ENCODE results near the gene HS3ST4. TPM values are rescaled to one million over a fixed set of nuclear protein-coding genes. Genes with fewer than 3 reads are reported as not detected.
"Not testable (repeated sequence)": the region's sequence is repeated elsewhere in the genome, so short reads cannot be mapped to it uniquely, and the experiment has no call there.

The HS3ST4 gene
- total RNA-seq, 2 donors from 2014 or later: 4.7 to 5.0 TPM

DNA sequence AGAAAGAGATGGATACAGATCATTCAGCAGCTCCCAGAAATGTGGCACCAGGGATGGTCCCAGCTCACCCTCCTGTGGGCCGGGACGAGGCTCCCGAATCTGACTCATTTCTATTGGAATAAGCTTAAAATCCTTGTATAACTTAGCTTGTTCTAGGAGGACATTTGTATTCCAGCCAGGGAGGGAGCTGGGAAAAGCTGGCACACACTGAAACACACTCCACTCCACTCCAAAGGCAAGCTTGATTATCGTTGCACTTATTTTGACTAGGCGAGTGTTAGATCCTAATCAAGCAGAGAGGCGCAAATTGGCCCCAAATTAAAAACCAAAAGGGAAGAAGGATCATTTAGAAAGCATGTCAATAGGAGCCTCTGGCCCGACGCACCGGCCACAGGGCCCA, 339.5 kb downstream of the HS3ST4 start:
- no peak for DNase-seq
- H3K4me1 Mint-ChIP-seq: peaks cover 14% of the 10 kb centered on the region
- H3K27me3 Mint-ChIP-seq (ENCODE audit: insufficient read depth): peaks cover 8% of the 10 kb centered on the region
- H3K9ac ChIP-seq (ENCODE audit: extremely low read depth, low read length, poor library complexity, severe bottlenecking): no peak overlapping the region
- no peaks in the 10 kb centered on the region for H3K36me3 Mint-ChIP-seq (ENCODE audit: low read depth)
- H3K4me1 ChIP-seq (ENCODE audit: control insufficient read depth, insufficient read depth, low read length): peaks cover 9% of the 10 kb centered on the region
- no peak overlapping the region for H3K4me3 ChIP-seq (ENCODE audit: low read length)
- no peak overlapping the region for H3K27ac ChIP-seq (ENCODE audit: low read depth, low read length)
- H3K4me3 Mint-ChIP-seq: no peak overlapping the region
- WGBS, 2 experiments (ENCODE audit: insufficient coverage in 1 of 2, insufficient read length in 1 of 2): 94 to 96% methylated on average over 5 to 9 of the region's 9 CpGs
- no peaks in the 10 kb centered on the region for H3K27me3 ChIP-seq (ENCODE audit: control insufficient read depth, insufficient read depth, low read length, poor library complexity, severe bottlenecking)
- no peak overlapping the region for H3K27ac Mint-ChIP-seq
- H3K9me3 Mint-ChIP-seq: no peaks in the 10 kb centered on the region
- no peaks in the 10 kb centered on the region for H3K9me3 ChIP-seq (ENCODE audit: control insufficient read depth, low read length)
- TF ChIP-seq, protein P1, sequence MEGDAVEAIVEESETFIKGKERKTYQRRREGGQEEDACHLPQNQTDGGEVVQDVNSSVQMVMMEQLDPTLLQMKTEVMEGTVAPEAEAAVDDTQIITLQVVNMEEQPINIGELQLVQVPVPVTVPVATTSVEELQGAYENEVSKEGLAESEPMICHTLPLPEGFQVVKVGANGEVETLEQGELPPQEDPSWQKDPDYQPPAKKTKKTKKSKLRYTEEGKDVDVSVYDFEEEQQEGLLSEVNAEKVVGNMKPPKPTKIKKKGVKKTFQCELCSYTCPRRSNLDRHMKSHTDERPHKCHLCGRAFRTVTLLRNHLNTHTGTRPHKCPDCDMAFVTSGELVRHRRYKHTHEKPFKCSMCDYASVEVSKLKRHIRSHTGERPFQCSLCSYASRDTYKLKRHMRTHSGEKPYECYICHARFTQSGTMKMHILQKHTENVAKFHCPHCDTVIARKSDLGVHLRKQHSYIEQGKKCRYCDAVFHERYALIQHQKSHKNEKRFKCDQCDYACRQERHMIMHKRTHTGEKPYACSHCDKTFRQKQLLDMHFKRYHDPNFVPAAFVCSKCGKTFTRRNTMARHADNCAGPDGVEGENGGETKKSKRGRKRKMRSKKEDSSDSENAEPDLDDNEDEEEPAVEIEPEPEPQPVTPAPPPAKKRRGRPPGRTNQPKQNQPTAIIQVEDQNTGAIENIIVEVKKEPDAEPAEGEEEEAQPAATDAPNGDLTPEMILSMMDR (conservative IDR thresholded peaks at IDR 0.05): no peak
- H3K36me3 ChIP-seq (ENCODE audit: control insufficient read depth, insufficient read depth, low read length): no peaks in the 10 kb centered on the region

- not testable (repeated sequence) for H3K9me3 Mint-ChIP-seq; H3K9me3 ChIP-seq (ENCODE audit: control insufficient read depth, low read length); H3K27me3 Mint-ChIP-seq (ENCODE audit: insufficient read depth); H3K36me3 ChIP-seq (ENCODE audit: control insufficient read depth, insufficient read depth, low read length); H3K27ac Mint-ChIP-seq; H3K4me1 ChIP-seq (ENCODE audit: control insufficient read depth, insufficient read depth, low read length); H3K4me3 ChIP-seq (ENCODE audit: low read length); H3K9ac ChIP-seq (ENCODE audit: extremely low read depth, low read length, poor library complexity, severe bottlenecking); H3K36me3 Mint-ChIP-seq (ENCODE audit: low read depth); H3K27ac ChIP-seq (ENCODE audit: low read depth, low read length); H3K4me3 Mint-ChIP-seq; DNase-seq; H3K27me3 ChIP-seq (ENCODE audit: control insufficient read depth, insufficient read depth, low read length, poor library complexity, severe bottlenecking)
- peaks cover 18% of the 10 kb centered on the region for H3K4me1 Mint-ChIP-seq
- WGBS, 2 experiments (ENCODE audit: insufficient coverage in 1 of 2, insufficient read length in 1 of 2): 92 to 95% methylated on average over 6 to 18 of the region's 18 CpGs
Observed at GRCh38 chr16:26032661-26033060, 340.9 kb downstream of the HS3ST4 start.

- H3K27ac ChIP-seq (ENCODE audit: low read depth, low read length): no peak overlapping the region
- no peak overlapping the region for H3K4me3 ChIP-seq (ENCODE audit: low read length)
- TF ChIP-seq, protein P1 (conservative IDR thresholded peaks at IDR 0.05): no peak
- H3K27me3 ChIP-seq (ENCODE audit: control insufficient read depth, insufficient read depth, low read length, poor library complexity, severe bottlenecking): peaks cover 36% of the 10 kb centered on the region
- no peaks in the 10 kb centered on the region for H3K36me3 ChIP-seq (ENCODE audit: control insufficient read depth, insufficient read depth, low read length)
- H3K9me3 ChIP-seq (ENCODE audit: control insufficient read depth, low read length): no peaks in the 10 kb centered on the region
- H3K4me3 Mint-ChIP-seq: no peak overlapping the region
- no peak overlapping the region for H3K27ac Mint-ChIP-seq
- no peak overlapping the region for H3K9ac ChIP-seq (ENCODE audit: extremely low read depth, low read length, poor library complexity, severe bottlenecking)
- no peak for DNase-seq
- no peaks in the 10 kb centered on the region for H3K36me3 Mint-ChIP-seq (ENCODE audit: low read depth)
- peaks cover 46% of the 10 kb centered on the region for H3K27me3 Mint-ChIP-seq (ENCODE audit: insufficient read depth)
- H3K4me1 Mint-ChIP-seq: peaks cover 3% of the 10 kb centered on the region
- no peaks in the 10 kb centered on the region for H3K9me3 Mint-ChIP-seq
- 89 to 96% methylated on average over 7 to 9 of the region's 9 CpGs for WGBS, 2 experiments (ENCODE audit: insufficient coverage in 1 of 2, insufficient read length in 1 of 2)
- no peaks in the 10 kb centered on the region for H3K4me1 ChIP-seq (ENCODE audit: control insufficient read depth, insufficient read depth, low read length)
Observed at GRCh38 chr16:26041952-26042668, 350.4 kb downstream of the HS3ST4 start.
